ENCODE results near the gene NBPF8. TPM values are rescaled to one million over a fixed set of nuclear protein-coding genes. Genes with fewer than 3 reads are reported as not detected.
"Not testable (repeated sequence)": the region's sequence is repeated elsewhere in the genome, so short reads cannot be mapped to it uniquely, and the experiment has no call there.

The NBPF8 gene, protein sequence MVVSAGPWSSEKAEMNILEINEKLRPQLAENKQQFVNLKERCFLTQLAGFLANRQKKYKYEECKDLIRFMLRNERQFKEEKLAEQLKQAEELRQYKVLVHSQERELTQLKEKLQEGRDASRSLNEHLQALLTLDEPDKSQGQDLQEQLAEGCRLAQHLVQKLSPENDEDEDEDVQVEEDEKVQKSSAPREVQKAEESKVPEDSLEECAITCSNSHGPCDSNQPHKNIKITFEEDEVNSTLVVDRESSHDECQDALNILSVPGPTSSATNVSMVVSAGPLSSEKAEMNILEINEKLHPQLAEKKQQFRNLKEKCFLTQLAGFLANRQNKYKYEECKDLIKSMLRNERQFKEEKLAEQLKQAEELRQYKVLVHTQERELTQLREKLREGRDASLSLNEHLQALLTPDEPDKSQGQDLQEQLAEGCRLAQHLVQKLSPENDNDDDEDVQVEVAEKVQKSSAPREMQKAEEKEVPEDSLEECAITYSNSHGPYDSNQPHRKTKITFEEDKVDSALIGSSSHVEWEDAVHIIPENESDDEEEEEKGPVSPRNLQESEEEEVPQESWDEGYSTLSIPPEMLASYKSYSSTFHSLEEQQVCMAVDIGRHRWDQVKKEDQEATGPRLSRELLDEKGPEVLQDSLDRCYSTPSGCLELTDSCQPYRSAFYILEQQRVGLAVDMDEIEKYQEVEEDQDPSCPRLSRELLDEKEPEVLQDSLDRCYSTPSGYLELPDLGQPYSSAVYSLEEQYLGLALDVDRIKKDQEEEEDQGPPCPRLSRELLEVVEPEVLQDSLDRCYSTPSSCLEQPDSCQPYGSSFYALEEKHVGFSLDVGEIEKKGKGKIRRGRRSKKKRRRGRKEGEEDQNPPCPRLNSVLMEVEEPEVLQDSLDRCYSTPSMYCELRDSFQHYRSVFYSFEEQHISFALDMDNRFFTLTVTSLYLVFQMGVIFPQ
- 1 to 10 TPM; 2.7 to 3.1 TPM for total RNA-seq

DNA sequence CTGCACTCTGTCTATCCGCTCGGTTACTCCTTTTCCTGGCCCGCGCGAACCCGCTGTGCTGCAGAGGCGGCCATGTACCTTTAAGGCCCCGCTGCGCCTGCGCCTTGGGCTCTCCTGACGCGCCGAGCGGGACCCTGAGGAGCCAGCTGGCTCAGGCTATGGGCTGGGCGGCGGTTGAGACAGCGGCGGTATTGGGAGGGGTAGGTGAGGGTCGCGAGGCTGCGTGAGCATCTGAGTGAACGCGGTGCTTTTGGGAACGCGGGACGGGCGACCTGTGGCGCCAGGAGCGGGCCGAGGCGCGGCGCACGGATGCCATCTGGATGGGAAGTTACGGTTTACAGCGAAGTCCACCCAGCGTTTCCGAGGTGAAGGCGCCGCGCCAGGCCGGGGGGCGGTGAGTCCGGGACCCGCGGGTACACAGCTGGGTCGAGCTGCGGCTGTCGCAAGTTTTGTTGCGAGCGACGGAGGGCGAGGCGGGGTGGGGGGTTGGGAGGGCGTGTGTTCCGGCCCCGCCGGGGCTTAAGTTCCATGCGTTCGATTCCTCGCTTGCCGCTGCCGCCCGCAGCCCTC is at the start of gene NBPF8:
NBPF8 (plus strand) TSS at position 125 of the 570 bp plus-strand sequence. CDS start 21,488 bp downstream, outside the sequence.
- Histone ChIP-seq H3K27ac (peak within 1 kb of the TSS; percentile 66 to 70), H3K4me3 (peak within 1 kb of the TSS; percentile 70 to 74)
- not testable (repeated sequence) for H3K4me1 ChIP-seq, H3K36me3 ChIP-seq, H3K9me3 ChIP-seq, H3K27me3 ChIP-seq
- TF ChIP-seq, protein P1, sequence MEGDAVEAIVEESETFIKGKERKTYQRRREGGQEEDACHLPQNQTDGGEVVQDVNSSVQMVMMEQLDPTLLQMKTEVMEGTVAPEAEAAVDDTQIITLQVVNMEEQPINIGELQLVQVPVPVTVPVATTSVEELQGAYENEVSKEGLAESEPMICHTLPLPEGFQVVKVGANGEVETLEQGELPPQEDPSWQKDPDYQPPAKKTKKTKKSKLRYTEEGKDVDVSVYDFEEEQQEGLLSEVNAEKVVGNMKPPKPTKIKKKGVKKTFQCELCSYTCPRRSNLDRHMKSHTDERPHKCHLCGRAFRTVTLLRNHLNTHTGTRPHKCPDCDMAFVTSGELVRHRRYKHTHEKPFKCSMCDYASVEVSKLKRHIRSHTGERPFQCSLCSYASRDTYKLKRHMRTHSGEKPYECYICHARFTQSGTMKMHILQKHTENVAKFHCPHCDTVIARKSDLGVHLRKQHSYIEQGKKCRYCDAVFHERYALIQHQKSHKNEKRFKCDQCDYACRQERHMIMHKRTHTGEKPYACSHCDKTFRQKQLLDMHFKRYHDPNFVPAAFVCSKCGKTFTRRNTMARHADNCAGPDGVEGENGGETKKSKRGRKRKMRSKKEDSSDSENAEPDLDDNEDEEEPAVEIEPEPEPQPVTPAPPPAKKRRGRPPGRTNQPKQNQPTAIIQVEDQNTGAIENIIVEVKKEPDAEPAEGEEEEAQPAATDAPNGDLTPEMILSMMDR (IDR thresholded peaks at IDR 0.05), result peak in 1 of 2 donors; percentile 20
- DNase-seq (ENCODE audit: low spot score), result peak; percentile 84

DNA sequence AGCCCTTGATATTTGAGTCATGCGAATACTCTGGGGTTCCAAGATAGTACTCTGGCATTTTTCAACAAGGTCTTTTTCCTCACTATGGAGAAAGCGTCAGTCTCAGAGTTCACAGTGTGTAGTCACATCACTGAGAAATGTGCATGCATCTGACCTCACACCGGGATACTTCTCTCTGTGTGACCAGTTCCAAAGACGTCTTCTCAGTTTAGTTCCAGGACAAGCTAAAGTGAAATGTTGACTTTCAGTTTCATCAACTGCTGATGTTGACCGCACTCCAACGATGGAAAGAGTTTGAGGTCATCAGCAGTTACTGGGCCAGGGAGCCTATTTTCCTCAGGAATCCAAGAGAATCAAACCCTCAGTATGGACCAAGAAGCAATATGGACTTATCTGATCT is 47.1 kb upstream of the NBPF8 start:
- DNase-seq (ENCODE audit: low spot score), result not testable (repeated sequence)

DNA sequence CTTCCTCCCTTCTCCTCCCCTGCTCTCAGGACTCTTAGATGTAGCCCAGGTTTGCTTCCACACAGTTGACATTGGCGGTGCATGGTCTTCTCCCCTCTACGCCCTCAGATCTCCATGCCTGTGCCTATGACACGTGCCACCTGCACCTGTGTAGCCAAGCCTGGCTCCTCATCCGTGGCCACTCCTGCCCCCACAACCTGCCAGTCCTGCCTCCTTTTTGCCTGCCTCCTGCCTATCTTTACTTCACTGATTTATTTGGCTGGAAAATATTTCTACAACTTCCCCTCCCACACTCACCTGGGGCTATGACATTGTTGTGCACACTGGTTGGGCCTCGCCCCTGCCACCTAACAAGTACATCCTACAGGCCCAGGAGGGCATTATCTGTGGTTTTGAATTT is 28.2 kb upstream of the NBPF8 start:
- H3K36me3 ChIP-seq, H3K27ac ChIP-seq, H3K9me3 ChIP-seq, H3K4me3 ChIP-seq, H3K27me3 ChIP-seq, H3K4me1 ChIP-seq: not testable (repeated sequence)
- peak; percentile 57 for DNase-seq (ENCODE audit: low spot score)

More for the DNA sequence above, 47.1 kb upstream of the NBPF8 start:
- H3K4me1 ChIP-seq, H3K36me3 ChIP-seq, H3K27me3 ChIP-seq, H3K4me3 ChIP-seq, H3K9me3 ChIP-seq, H3K27ac ChIP-seq: not testable (repeated sequence)

- not testable (repeated sequence) for H3K4me3 ChIP-seq; H3K27ac ChIP-seq; H3K4me1 ChIP-seq; H3K36me3 ChIP-seq; H3K27me3 ChIP-seq; H3K9me3 ChIP-seq; DNase-seq (ENCODE audit: low spot score)
- TF ChIP-seq, protein P1 (IDR thresholded peaks at IDR 0.05), result peak in 1 of 2 donors; percentile 38
These were observed 26.2 kb upstream of the NBPF8 start for GRCh38 chr1:120388597-120389126.

- H3K9me3 ChIP-seq; H3K4me3 ChIP-seq; DNase-seq (ENCODE audit: low spot score); H3K27me3 ChIP-seq; H3K4me1 ChIP-seq; H3K27ac ChIP-seq; H3K36me3 ChIP-seq: not testable (repeated sequence)
These were observed 23.5 kb upstream of the NBPF8 start for GRCh38 chr1:120391365-120391764.

DNA sequence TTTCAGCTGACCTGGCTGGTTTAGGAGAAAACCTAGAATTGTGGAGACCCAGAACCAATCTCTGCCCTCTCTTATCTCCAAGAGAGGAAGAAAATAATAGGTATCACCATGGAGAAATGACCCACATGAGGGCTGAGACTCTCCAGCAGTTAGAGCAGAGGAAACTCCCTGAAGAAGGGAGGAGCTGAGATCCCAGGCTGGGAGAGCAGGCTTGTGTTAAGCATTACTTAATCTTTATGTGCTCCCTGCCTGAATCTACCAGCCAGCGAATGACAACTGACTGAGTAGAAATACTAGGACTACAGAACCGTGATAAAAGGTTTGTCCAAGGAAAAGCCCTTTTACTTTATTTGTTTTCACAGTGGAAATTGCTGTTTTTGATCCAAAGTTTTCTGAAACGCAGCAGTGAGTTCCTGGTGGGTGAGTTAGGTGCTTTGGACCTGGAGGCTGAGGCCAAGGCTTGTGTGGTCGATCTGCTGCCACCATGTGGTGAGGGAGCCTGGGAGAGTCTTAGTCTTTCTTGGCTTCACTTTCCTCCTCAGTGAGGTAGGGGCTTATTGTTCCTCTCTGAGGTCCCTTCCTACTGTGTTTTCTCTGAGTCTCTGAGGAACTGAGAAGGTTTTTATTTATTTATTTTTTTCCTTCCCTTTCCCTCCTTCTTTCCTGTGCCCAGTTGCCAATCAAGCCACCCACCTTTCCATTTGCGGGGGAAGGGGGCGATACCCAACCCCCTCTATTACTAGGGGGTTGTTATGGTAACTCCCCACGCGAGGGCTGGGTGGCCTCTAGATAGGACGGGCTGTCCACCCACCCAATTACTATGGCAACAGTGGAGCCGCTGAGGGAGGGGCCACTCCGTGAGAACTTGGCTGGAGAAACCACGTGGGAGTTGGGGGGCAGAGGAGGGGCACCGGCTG is 21.3 kb upstream of the NBPF8 start:
- H3K4me3 ChIP-seq; H3K9me3 ChIP-seq; H3K4me1 ChIP-seq; DNase-seq (ENCODE audit: low spot score); H3K27me3 ChIP-seq; H3K36me3 ChIP-seq; H3K27ac ChIP-seq: not testable (repeated sequence)
- TF ChIP-seq, protein P1 (IDR thresholded peaks at IDR 0.05), result peak in 1 of 2 donors; percentile 29

DNA sequence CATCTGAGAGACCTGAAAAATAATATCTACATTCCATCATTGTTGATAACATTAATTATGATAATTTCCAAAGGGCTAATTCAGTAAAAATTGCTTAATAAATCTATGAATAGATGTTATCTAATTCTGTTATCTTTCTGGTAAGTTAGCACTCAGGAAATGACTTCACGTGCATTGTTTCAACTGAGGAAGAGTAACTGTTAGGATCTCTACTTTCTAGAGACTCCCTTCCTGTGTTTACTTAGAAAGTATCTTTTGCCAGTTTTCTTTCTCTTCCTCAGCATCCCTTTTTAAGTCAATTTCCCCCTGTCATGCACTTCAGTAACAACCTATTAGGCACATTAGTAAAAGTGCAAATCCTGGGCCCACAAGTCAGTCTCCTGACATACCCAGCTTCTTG is 9.5 kb upstream of the NBPF8 start:
- H3K9me3 ChIP-seq; H3K4me3 ChIP-seq; H3K27me3 ChIP-seq; H3K4me1 ChIP-seq; H3K27ac ChIP-seq; H3K36me3 ChIP-seq; DNase-seq (ENCODE audit: low spot score): not testable (repeated sequence)

GRCh38 chr1:120414451-120414850 is 384 bp upstream of the NBPF8 start:
- not testable (repeated sequence) for H3K9me3 ChIP-seq; H3K4me1 ChIP-seq; DNase-seq (ENCODE audit: low spot score); H3K27ac ChIP-seq; H3K36me3 ChIP-seq; H3K27me3 ChIP-seq
- peak overlapping the region in 1 of 2 donors; percentile 70 for H3K4me3 ChIP-seq

GRCh38 chr1:120415492-120415961 is 692 bp downstream of the NBPF8 start:
- H3K9me3 ChIP-seq, H3K4me1 ChIP-seq, H3K27me3 ChIP-seq, H3K36me3 ChIP-seq: not testable (repeated sequence)
- peak; percentile 60 for DNase-seq (ENCODE audit: low spot score)
- H3K27ac ChIP-seq, result peak overlapping the region; percentile 66 to 70
- peak overlapping the region; percentile 70 to 74 for H3K4me3 ChIP-seq

DNA sequence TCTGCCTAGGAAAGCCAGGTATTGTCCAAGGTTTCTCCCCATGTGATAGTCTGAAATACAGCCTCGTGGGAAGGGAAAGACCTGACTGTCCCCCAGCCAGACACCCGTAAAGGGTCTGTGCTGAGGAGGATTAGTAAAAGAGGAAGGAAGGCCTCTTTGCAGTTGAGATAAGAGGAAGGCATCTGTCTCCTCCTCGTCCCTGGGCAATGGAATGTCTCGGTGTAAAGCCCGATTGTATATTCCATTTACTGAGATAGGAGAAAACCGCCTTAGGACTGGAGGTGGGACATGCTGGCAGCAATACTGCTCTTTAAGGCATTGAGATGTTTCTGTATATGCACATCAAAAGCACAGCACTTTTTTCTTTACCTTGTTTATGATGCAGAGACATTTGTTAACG is 10.2 kb downstream of the NBPF8 start:
- not testable (repeated sequence) for H3K27me3 ChIP-seq; H3K36me3 ChIP-seq; H3K27ac ChIP-seq; DNase-seq (ENCODE audit: low spot score); H3K9me3 ChIP-seq; H3K4me3 ChIP-seq; H3K4me1 ChIP-seq
